ENCODE measurements around the gene SPOP. TPM values are rescaled to one million over a fixed set of nuclear protein-coding genes. Genes with fewer than 3 reads are reported as not detected.

SPOP gene
- 73.2 and 129 TPM in 2 replicates for total RNA-seq

GRCh38 chr17:49677933-49678847, at the start of gene SPOP:
SPOP (minus strand) TSS chr17:49678097; CDS start chr17:49622810, 55,287 bp downstream.

GRCh38 chr17:49707608-49708514, 30.0 kb upstream of the SPOP start, which contains the start of gene SLC35B1:
SLC35B1 (minus strand) TSS chr17:49707964; CDS start chr17:49707833, 131 bp downstream.

GRCh38 chr17:49575679-49576087, 102.2 kb downstream of the SPOP start, which contains the start of gene NXPH3:
NXPH3 (plus strand) TSS chr17:49575871; CDS start chr17:49576220, 349 bp downstream.

Other genes starting within 250 kb of the SPOP start
- 0.44 and 3.3 TPM in 2 replicates for gene NGFR, start 182.8 kb downstream of the SPOP start, total RNA-seq
- gene NXPH3, start 102.2 kb downstream of the SPOP start, total RNA-seq = 0.15 and 0.50 TPM in 2 replicates
- gene SLC35B1, start 29.9 kb upstream of the SPOP start, total RNA-seq = 39.9 and 45.5 TPM in 2 replicates
- 3.5 and 4.6 TPM in 2 replicates for gene FAM117A, start 86.0 kb upstream of the SPOP start, total RNA-seq
- gene KAT7, start 110.6 kb upstream of the SPOP start, total RNA-seq = 40.2 and 54.1 TPM in 2 replicates
- not detected in 2 replicates for gene TAC4, start 170.0 kb upstream of the SPOP start, total RNA-seq